HG03565 (cell line): ENCODE measurements around the gene DSTYK.
"Not testable (repeated sequence)": the region's sequence is repeated elsewhere in the genome, so short reads cannot be mapped to it uniquely, and the experiment has no call there.

ENCODE experiments used
- ATAC-seq: cut with Tn5 transposase; IDR thresholded peaks from one replicate; pipeline ENCODE4 v1.9.1; 2021; ENCODE audit warnings: mild to moderate bottlenecking, moderate library complexity; ENCODE audit not compliant: unreplicated experiment

Gene DSTYK

DNA sequence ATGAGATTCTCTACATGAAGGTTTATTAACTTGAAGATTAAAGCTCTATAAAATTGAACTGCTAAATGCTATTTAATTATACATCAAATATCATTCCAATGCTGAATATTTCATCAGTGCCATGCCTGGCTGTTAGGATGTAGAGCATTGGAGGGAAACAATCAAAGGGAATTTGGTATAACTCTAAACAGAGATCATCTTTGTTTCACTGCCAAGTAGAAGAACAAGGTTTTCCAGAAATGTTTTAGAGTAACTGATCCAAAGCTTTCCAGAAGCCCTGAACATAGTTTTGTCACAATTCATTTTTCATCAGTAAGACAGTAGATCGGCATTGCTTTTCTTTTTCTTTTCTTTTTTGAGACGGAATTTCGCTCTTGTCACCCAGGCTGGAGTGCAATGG is 5.9 kb upstream of the DSTYK start:
- no peak for ATAC-seq

DNA sequence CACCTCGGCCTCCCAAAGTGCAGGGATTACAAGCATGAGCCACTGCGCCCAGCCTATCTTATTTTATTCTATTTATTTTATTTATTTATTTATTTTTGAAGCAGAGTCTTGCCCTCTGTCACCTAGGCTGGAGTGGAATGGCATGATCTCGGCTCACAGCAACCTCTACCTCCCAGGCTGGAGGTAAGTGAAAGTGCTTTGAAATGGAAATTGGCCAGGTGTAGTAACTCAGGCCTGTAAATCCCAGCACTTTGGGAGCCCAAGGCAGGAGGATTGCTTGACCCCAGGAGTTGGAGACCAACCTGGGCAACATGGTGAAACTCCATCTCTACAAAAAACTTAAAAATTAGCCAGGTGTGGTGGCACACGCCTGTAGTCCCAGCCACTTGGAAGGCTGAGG is 5.1 kb upstream of the DSTYK start:
- no peak for ATAC-seq

- no peak for ATAC-seq
These were observed 3.3 kb upstream of the DSTYK start for GRCh38 chr1:205214756-205215155.

GRCh38 chr1:205211839-205212536 is 486 bp upstream of the DSTYK start:
- no peak for ATAC-seq

- ATAC-seq: peak; percentile 15
These were observed 740 bp downstream of the DSTYK start for GRCh38 chr1:205210756-205211168.

GRCh38 chr1:205208811-205209210 is 2.7 kb downstream of the DSTYK start:
- no peak for ATAC-seq

GRCh38 chr1:205205055-205205454 is 6.4 kb downstream of the DSTYK start:
- ATAC-seq: no peak

- no peak for ATAC-seq
These were observed 7.0 kb downstream of the DSTYK start for GRCh38 chr1:205204552-205204951.

DNA sequence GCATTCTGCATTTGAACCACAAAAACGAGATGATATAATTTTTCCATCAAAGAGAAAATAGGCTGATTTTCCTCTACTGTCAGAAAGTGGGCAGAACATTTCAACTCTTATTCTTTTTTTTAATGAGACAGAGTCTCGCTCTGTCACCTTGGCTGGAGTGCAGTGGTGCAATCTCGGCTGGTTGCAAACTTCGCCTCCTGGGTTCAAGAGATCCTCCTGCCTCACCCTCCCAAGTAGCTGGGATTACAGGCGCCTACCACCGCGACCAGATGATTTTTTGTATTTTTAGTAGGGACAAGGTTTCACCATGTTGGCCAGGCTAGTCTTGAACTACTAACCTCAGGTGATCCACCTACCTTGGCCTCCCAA is 11.6 kb downstream of the DSTYK start:
- no peak for ATAC-seq

DNA sequence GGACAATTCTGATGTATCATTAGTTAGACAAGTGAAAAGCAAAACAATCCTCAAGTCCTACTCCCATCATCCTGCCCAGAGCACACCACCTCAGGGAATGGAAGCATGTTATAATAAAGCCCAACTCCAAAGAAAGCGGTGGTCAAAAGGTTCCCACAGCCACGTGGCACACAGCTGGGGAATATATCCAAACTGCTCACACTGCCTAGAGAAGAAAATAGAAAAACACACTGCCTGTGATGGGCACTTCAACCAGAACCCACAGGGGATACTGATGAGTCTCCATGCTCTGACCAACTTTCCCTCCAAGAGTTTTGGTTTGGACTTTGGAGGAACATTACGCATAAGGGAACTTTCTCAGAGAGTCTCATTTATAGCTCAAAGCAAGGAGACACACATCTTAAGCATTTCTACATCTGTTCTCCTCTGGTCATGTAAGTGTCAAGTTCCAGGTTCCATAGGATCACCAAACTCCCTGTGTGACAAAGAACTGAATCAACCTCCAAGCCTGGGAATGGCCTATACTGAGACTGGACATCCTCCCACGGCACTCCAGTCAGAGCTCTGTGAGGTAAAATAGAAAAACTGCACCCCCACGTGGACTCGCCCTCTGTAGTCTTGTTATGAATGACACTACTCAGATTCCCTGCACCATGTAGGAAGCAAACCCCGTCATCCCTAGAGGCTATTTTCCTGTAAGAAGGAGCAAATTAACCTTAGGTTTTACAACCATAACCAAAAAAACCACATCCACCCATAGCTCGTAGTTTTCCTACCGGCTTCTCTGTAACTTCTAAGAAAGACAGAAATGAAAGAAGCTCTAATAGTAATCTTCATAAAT is 12.2 kb downstream of the DSTYK start:
- ATAC-seq: no peak

- ATAC-seq: no peak
These were observed 19.2 kb downstream of the DSTYK start for GRCh38 chr1:205192287-205192686.

DNA sequence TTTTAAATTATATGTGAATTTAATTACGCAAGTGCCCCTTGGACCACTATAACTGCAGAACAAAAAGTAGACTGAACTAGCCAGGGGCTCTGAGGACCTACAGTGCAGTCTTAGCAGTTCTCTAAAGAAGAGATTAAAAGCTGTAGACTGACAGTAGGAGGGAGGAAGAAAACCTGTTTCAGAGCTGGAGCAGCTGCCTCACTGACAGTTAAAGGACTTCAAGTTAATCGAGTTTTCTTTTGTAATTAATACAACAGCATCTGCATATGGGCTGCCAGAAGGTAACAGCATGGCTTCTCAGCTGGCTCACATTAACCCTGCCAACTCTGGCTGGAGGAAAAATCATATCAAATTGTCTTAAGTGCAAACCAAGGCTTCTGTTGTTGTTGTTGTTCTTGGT is 19.9 kb downstream of the DSTYK start:
- ATAC-seq: no peak

- ATAC-seq: no peak
These were observed 20.5 kb downstream of the DSTYK start for GRCh38 chr1:205190845-205191577.

DNA sequence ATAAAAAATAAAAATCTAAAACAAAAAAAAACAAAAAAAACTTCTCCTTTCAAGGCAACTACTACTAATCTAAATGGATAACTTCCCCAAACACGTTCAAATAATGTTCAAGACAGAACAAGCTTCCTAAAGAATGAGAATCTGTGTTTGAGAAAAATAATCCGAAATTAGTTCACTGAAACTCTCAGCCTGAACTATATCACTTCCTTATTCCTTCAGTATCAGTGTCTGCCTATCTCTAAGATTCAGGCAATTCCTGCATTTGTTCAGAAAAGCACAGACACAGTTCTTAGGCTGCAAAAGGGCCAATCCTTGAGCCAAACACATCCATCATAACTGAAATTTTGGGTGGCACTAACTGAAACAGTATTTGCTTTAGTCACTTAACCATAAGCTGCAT is 22.4 kb downstream of the DSTYK start:
- no peak for ATAC-seq

DNA sequence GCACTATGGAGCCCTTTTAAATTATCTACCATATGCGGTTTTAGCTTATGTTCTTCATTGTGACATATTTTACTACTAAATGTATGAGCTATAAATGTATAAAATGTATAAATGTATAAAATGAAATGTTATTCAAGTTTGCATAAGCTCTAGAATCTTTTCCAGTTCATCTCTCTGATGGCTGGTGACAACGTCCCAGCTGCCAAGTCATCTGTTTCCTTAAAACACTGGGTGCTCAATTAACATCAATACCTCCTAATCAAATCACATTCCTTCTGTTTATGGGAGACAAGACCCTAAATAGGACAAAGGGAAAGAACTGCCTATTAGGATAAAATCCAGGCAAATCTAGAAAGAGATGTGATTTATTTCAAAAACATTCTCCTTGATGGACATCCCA is 22.9 kb downstream of the DSTYK start:
- no peak for ATAC-seq

- no peak for ATAC-seq
These were observed 23.4 kb downstream of the DSTYK start for GRCh38 chr1:205188098-205188497.

DNA sequence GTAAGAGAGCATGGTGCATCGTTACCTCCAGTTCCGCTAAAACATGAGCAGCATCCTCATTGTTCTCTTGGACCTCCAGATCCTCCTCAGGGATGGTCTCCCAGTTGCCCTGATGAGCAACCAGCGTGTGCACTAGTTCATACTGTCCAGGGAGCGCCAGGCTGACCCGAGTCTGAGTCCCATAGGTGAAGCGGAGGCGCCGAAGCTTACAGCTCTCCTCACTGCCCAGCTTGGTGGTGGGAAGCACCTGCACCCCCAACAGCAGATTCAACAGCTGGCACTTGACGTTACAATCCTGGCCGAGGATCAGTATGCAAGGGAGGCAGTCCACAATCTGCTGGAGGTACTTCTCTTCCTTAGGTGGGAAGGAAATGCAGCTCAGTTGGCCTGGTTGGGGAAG is 24.1 kb downstream of the DSTYK start:
- ATAC-seq: no peak

GRCh38 chr1:205186191-205186590 is 25.3 kb downstream of the DSTYK start:
- ATAC-seq: no peak

DNA sequence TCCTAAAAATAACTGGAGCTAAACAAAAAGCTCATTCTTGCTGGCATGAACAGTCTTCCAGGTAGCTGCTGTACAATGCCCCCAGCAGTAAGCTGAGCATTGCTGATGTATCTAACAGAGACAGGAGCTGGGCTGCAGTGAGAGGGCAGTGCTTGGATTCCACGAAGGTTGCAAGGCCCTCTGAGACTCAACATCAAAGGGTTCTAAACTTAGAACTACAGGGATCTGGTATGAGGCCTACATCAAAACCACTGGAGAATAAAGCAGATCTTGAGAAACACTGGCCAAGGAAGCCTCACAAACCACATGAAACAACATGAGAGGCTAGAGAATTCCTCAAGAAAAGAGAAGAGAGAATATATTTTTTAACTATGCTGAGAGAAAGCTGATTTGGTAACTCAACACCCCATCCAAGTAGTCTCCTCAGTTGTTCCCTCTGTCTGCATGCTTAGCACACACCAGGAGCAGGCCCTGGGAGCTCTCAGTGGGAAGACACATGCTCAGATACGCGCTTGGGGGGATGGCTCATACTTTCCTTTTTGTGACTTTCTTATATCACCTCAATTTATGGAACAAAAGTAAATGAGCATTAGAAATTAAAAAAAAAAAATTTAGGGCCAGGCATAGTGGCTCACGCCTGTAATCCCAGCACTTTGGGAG is 27.7 kb downstream of the DSTYK start:
- no peak for ATAC-seq

DNA sequence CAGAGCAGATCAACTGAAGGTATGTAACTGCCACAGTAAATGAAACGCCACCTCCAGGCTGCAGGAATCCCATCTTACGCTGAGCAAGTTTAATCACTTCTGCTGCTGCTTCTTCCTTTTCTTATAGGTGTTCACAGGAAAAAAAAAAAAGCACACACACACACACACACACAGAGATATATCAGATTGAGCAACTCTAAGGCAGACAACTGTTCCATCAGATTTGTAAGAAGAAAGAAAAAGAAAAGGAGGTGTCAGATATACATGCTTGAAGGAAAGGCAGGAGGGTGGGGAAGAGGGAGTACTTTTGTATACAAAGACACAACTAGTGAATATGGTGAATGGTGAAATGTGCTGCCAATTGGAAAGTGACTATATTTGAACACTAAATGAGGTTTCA is 28.6 kb downstream of the DSTYK start:
- no peak for ATAC-seq

- not testable (repeated sequence) for ATAC-seq
These were observed 31.2 kb downstream of the DSTYK start for GRCh38 chr1:205180331-205180730.
